GM23338 (cell line): Measurements from ENCODE around the gene CD3G. TPM values are rescaled to one million over a fixed set of nuclear protein-coding genes. Genes with fewer than 3 reads are reported as not detected.
"Not testable (repeated sequence)": the region's sequence is repeated elsewhere in the genome, so short reads cannot be mapped to it uniquely, and the experiment has no call there.

Experiments
- ATAC-seq: fragments of 200-7000 bp; cut with Tn5 transposase; 3 replicates; pipeline ENCODE4 v1.9.1; 2020
- DNase-seq: peaks from one replicate; pipeline ENCODE4 v3.0.0-alpha.2; 2015; ENCODE audit warnings: low spot score
- H2AFZ ChIP-seq: fragments of 200-600 bp; sonication (generic); 2 replicates; pipeline ENCODE4 v1.8.0; 2016; ENCODE audit warnings: antibody characterized with exemption, mild to moderate bottlenecking, moderate library complexity
- H3F3A ChIP-seq: fragments of 200-600 bp; sonication (generic); replicated peaks from 2 replicates; pipeline ENCODE4 v1.8.0; 2017; ENCODE audit warnings: antibody characterized with exemption, mixed run types, low read depth
- H3K27ac ChIP-seq: fragments of 200-600 bp; sonication (generic); 2 replicates; pipeline ENCODE4 v1.6.1; 2016; ENCODE audit warnings: low read depth
- H3K27me3 ChIP-seq: fragments of 200-600 bp; sonication (generic); 2 replicates; pipeline ENCODE4 v1.8.0; 2016; ENCODE audit warnings: mild to moderate bottlenecking, mixed run types, moderate library complexity; ENCODE audit not compliant: insufficient read depth
- H3K36me3 ChIP-seq: fragments of 200-600 bp; sonication (generic); 2 replicates; pipeline ENCODE4 v1.8.0; 2016; ENCODE audit warnings: mild to moderate bottlenecking; ENCODE audit not compliant: insufficient read depth
- H3K4me1 ChIP-seq: fragments of 200-600 bp; sonication (generic); 2 replicates; pipeline ENCODE4 v1.8.0; 2016; ENCODE audit warnings: mild to moderate bottlenecking, moderate library complexity; ENCODE audit not compliant: insufficient read depth
- H3K4me2 ChIP-seq: fragments of 200-600 bp; sonication (generic); 2 replicates; pipeline ENCODE4 v1.7.1; 2017; ENCODE audit warnings: mixed run types
- H3K4me3 ChIP-seq: fragments of 200-600 bp; sonication (generic); 2 replicates; pipeline ENCODE4 v1.6.1; 2016; ENCODE audit warnings: mixed run types
- H3K79me2 ChIP-seq: fragments of 200-600 bp; sonication (generic); replicated peaks from 2 replicates; pipeline ENCODE4 v1.8.0; 2017; ENCODE audit warnings: mild to moderate bottlenecking; ENCODE audit not compliant: insufficient read depth
- H3K9me2 ChIP-seq: fragments of 200-600 bp; sonication (generic); 2 replicates; pipeline ENCODE4 v1.8.0; 2017; ENCODE audit not compliant: insufficient read depth
- H4K20me1 ChIP-seq: fragments of 200-600 bp; sonication (generic); replicated peaks from 2 replicates; pipeline ENCODE4 v1.8.0; 2017; ENCODE audit warnings: mild to moderate bottlenecking; ENCODE audit not compliant: insufficient read depth
- H3K27ac Mint-ChIP-seq: 2 replicates; pipeline ENCODE4 v1.8.0; 2020; ENCODE audit warnings: inconsistent platforms, mild to moderate bottlenecking, moderate library complexity, mixed read lengths
- H3K27me3 Mint-ChIP-seq: 3 replicates; pipeline ENCODE4 v1.8.0; 2022; ENCODE audit warnings: low read depth, mild to moderate bottlenecking, moderate library complexity, mixed read lengths, inconsistent platforms; ENCODE audit not compliant: insufficient read depth, poor library complexity
- H3K36me3 Mint-ChIP-seq: 3 replicates; pipeline ENCODE4 v1.8.0; 2021; ENCODE audit warnings: low read depth, mild to moderate bottlenecking, inconsistent platforms, moderate library complexity, mixed read lengths
- H3K4me1 Mint-ChIP-seq: 3 replicates; pipeline ENCODE4 v1.8.0; 2020; ENCODE audit warnings: mild to moderate bottlenecking, inconsistent platforms, mixed read lengths
- H3K4me3 Mint-ChIP-seq: 3 replicates; pipeline ENCODE4 v1.8.0; 2021; ENCODE audit warnings: moderate library complexity, mild to moderate bottlenecking, inconsistent platforms, mixed read lengths
- H3K9me3 Mint-ChIP-seq: 3 replicates; pipeline ENCODE4 v1.8.0; 2020; ENCODE audit warnings: moderate library complexity, mild to moderate bottlenecking, inconsistent platforms, mixed read lengths
- JUNB ChIP-seq: IDR thresholded peaks from one replicate; pipeline ENCODE4 v1.6.1; 2016; ENCODE audit warnings: antibody characterized with exemption; ENCODE audit not compliant: unreplicated experiment
- STAT1 ChIP-seq: IDR thresholded peaks from one replicate; pipeline ENCODE4 v1.6.1; 2016; ENCODE audit warnings: antibody characterized with exemption; ENCODE audit not compliant: unreplicated experiment
- ZNF114 ChIP-seq: fragments of 250-450 bp; sonication (Bioruptor Pico); IDR thresholded peaks from 2 replicates; pipeline ENCODE4 v1.5.0; 2020; ENCODE audit warnings: mild to moderate bottlenecking, moderate library complexity
- polyA plus RNA-seq: library from polyadenylated mRNA; unstranded; fragments of >200 nt; fragmentation: Nextera tagmentation; extraction: Ambion mirVana; gene quantifications from 2 replicates; pipeline ENCODE4 v1.2.1, GENCODE V29; 2016
- total RNA-seq: library from RNA; depleted of rRNA; stranded (reverse); fragments of >200 nt; shearing (Covaris generic); gene quantifications from 2 replicates; pipeline ENCODE4 v1.2.3, GENCODE V29; 2014
- TF ChIP-seq, protein P1 (sequence below): fragments of 250-450 bp; sonication (Bioruptor Pico); IDR thresholded peaks from 2 replicates; pipeline ENCODE4 v1.5.0; 2020; ENCODE audit warnings: mild to moderate bottlenecking, moderate library complexity
- TF ChIP-seq, protein P2 (sequence below): IDR thresholded peaks from 2 replicates; pipeline ENCODE4 v1.6.1; 2016; ENCODE audit warnings: antibody characterized with exemption

CD3G gene
- total and polyA plus RNA-seq, 2 experiments from 2014 or later: not detected

DNA sequence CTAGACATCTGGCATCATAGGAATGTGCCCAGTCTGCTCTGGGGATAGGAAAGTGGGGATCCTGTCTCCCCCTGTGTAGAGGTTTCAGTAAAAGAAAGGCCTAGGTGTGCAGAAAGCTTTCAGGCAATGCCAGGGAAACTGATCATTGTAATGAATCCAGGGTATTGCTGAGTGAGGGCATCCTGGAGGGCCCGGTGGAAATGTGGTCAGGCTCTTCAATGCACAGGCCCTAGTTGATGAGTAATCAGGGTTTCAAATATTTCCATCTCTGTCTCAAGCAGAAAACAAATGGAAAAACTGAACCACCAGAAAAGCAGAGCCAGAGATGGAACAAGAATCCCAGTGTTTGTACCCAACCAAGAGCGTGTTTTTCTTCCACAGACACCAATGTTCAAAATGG lies 37.6 kb upstream of the CD3G start (continued):
- TF ChIP-seq, protein P1, sequence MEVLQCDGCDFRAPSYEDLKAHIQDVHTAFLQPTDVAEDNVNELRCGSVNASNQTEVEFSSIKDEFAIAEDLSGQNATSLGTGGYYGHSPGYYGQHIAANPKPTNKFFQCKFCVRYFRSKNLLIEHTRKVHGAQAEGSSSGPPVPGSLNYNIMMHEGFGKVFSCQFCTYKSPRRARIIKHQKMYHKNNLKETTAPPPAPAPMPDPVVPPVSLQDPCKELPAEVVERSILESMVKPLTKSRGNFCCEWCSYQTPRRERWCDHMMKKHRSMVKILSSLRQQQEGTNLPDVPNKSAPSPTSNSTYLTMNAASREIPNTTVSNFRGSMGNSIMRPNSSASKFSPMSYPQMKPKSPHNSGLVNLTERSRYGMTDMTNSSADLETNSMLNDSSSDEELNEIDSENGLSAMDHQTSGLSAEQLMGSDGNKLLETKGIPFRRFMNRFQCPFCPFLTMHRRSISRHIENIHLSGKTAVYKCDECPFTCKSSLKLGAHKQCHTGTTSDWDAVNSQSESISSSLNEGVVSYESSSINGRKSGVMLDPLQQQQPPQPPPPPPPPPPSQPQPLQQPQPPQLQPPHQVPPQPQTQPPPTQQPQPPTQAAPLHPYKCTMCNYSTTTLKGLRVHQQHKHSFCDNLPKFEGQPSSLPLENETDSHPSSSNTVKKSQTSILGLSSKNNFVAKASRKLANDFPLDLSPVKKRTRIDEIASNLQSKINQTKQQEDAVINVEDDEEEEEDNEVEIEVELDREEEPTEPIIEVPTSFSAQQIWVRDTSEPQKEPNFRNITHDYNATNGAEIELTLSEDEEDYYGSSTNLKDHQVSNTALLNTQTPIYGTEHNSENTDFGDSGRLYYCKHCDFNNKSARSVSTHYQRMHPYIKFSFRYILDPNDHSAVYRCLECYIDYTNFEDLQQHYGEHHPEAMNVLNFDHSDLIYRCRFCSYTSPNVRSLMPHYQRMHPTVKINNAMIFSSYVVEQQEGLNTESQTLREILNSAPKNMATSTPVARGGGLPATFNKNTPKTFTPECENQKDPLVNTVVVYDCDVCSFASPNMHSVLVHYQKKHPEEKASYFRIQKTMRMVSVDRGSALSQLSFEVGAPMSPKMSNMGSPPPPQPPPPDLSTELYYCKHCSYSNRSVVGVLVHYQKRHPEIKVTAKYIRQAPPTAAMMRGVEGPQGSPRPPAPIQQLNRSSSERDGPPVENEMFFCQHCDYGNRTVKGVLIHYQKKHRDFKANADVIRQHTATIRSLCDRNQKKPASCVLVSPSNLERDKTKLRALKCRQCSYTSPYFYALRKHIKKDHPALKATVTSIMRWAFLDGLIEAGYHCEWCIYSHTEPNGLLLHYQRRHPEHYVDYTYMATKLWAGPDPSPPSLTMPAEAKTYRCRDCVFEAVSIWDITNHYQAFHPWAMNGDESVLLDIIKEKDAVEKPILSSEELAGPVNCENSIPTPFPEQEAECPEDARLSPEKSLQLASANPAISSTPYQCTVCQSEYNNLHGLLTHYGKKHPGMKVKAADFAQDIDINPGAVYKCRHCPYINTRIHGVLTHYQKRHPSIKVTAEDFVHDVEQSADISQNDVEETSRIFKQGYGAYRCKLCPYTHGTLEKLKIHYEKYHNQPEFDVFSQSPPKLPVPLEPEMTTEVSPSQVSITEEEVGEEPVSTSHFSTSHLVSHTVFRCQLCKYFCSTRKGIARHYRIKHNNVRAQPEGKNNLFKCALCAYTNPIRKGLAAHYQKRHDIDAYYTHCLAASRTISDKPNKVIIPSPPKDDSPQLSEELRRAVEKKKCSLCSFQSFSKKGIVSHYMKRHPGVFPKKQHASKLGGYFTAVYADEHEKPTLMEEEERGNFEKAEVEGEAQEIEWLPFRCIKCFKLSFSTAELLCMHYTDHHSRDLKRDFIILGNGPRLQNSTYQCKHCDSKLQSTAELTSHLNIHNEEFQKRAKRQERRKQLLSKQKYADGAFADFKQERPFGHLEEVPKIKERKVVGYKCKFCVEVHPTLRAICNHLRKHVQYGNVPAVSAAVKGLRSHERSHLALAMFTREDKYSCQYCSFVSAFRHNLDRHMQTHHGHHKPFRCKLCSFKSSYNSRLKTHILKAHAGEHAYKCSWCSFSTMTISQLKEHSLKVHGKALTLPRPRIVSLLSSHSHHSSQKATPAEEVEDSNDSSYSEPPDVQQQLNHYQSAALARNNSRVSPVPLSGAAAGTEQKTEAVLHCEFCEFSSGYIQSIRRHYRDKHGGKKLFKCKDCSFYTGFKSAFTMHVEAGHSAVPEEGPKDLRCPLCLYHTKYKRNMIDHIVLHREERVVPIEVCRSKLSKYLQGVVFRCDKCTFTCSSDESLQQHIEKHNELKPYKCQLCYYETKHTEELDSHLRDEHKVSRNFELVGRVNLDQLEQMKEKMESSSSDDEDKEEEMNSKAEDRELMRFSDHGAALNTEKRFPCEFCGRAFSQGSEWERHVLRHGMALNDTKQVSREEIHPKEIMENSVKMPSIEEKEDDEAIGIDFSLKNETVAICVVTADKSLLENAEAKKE (CRISPR knock-in tag): no peak
- TF ChIP-seq ZNF114 (CRISPR knock-in tag) (no peak), STAT1 (no peak), JUNB (no peak)
- TF ChIP-seq, protein P2, sequence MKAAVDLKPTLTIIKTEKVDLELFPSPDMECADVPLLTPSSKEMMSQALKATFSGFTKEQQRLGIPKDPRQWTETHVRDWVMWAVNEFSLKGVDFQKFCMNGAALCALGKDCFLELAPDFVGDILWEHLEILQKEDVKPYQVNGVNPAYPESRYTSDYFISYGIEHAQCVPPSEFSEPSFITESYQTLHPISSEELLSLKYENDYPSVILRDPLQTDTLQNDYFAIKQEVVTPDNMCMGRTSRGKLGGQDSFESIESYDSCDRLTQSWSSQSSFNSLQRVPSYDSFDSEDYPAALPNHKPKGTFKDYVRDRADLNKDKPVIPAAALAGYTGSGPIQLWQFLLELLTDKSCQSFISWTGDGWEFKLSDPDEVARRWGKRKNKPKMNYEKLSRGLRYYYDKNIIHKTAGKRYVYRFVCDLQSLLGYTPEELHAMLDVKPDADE: no peak

DNA sequence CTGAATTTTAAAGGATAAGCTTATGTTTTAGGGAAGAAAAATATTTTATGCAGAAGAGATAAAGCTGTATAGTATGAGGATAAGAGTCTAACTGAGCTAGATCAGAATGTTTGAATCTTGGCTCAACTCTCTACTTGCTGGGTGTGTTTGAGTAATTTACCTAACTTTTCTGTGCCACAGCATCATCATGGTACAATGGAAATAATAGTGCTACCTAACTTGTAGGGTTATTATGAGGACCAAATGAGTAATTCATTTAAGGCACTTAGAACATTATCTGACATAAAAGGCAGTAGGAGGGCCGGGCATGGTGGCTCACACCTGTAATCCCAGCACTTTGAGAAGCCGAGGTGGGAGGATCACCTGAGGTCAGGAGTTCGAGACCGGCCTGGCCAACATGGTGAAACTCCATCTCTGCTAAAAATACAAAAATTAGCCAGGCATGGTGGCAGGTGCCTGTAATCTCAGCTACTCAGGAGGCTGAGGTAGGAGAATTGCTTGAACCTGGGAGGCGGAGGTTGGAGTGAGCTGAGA lies 35.1 kb upstream of the CD3G start:
- not testable (repeated sequence) for H2AFZ ChIP-seq, H3K4me3 Mint-ChIP-seq, H3K9me2 ChIP-seq, H3K79me2 ChIP-seq, H3K36me3 Mint-ChIP-seq, H3K27ac ChIP-seq, H3K36me3 ChIP-seq, H3K27me3 Mint-ChIP-seq, H3K4me1 ChIP-seq, H3K9me3 Mint-ChIP-seq, DNase-seq, H3K4me1 Mint-ChIP-seq, H3K4me3 ChIP-seq, ATAC-seq, H3K27ac Mint-ChIP-seq, H3F3A ChIP-seq, H3K27me3 ChIP-seq, H3K4me2 ChIP-seq, H4K20me1 ChIP-seq
